Psoas muscle (tissue), 8 donors: ENCODE data around the gene PITPNB. TPM values are rescaled to one million over a fixed set of nuclear protein-coding genes. Genes with fewer than 3 reads are reported as not detected.

Source experiments
- ATAC-seq, 4 donors: fragments of 200-7000 bp; cut with Tn5 transposase; one replicate each; pipeline ENCODE4 v1.9.1; 2020; ENCODE audit warnings: moderate library complexity in 3 of 4, mild to moderate bottlenecking in 2 of 4
- DNase-seq, 2 donors: peaks; one replicate each; pipeline ENCODE4 v3.0.0-alpha.2; 2020
- H3K27ac ChIP-seq: fragments of 200-600 bp; one replicate; pipeline ENCODE4 v1.8.0; 2022
- H3K27me3 ChIP-seq, 3 donors: fragments of 200-600 bp in 1 of 3; one replicate each; pipeline versions ENCODE4 v1.6.1 to v1.8.0; 2013 to 2022; ENCODE audit warnings: low read length in 2 of 3, mild to moderate bottlenecking in 2 of 3, moderate library complexity in 1 of 3; ENCODE audit not compliant: insufficient read depth in 3 of 3
- H3K36me3 ChIP-seq, 2 donors: fragments of 200-600 bp in 1 of 2; one replicate each; pipeline versions ENCODE4 v1.6.1 to v1.8.0; 2013 to 2022; ENCODE audit warnings: low read depth in 1 of 2, mild to moderate bottlenecking in 1 of 2, moderate library complexity in 1 of 2; ENCODE audit not compliant: insufficient read depth in 1 of 2
- H3K4me1 ChIP-seq: fragments of 200-600 bp; one replicate; pipeline ENCODE4 v1.8.0; 2022
- H3K4me3 ChIP-seq: fragments of 200-600 bp; one replicate; pipeline ENCODE4 v1.8.0; 2022; ENCODE audit warnings: mild to moderate bottlenecking
- H3K9me3 ChIP-seq: fragments of 200-600 bp; one replicate; pipeline ENCODE4 v1.8.0; 2022
- WGBS, 3 donors: extraction: QIAGEN DNeasy Blood & Tissue Kit; methylation state at CpG; one replicate each; pipeline versions ENCODE4 v1.1.6 to v1.1.7; 2013; 5-methylcytosine and 5-hydroxymethylcytosine counted together
- intact Hi-C, 2 donors: fragments of 100-400 bp; cut with DNase I; formaldehyde crosslinking; loops; one replicate each; pipeline versions ENCODE4 v1.11.0 to v1.14.2; 2022
- polyA plus RNA-seq, 3 donors: library from polyadenylated mRNA; stranded (reverse); fragments of 200-250 nt; gene quantifications; one replicate each; pipeline ENCODE4 v1.2.3, GENCODE V29; 2013
- total RNA-seq, 4 donors: library from RNA; stranded (reverse); fragmentation: NEBNext Ultra II Directional in 2 of 4; extraction: Animal tissue kit (Norgen Biotek cat#: 25700) in 2 of 4; gene quantifications; one replicate each; pipeline versions ENCODE4 v1.2.1 to v1.2.4, GENCODE V29; 2021 to 2023
- TF ChIP-seq, protein P1 (sequence below): fragments of 200-600 bp; IDR thresholded peaks from one replicate; pipeline ENCODE4 v1.8.0; 2022; ENCODE audit warnings: antibody characterized with exemption
- donor health status: healthy with polysubstance abuse.
- donor health status: DM: no; HTN: no; CAD: no; lungs with moderate emphysema.
- donor health status: Bipolar disorder and iron deficiency.
- donor health status: healthy.
- donor health status: DM: yes; HTN: yes; CAD: no.
- donor health status: DM: no; HTN: no; CAD: no.
- donor health status: DM: no; HTN: no; CAD: no.
- donor health status: DM: yes; HTN: yes; CAD: no.

The PITPNB gene
- total and polyA plus RNA-seq, 7 donors: 14.8 to 54.5 (median 29.9) TPM

DNA sequence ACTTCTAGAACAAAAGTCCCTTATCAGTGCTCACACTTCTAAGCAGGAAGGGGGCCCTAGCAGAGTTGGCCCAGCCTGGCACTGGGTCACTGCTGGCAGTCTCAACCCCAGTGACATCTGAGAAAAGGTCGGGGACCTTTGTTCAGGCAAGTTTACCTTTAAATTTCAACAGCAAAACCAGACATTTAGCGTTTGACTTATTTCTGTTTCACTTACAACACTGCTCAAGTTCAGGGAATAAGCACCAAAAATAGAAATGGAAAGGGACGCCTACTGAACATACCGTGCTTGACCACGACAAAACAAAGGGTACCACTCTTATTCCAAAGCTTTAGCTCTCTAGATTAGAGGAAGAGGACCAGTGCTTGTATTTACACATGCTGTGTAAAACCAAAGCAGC, 26.2 kb downstream of the PITPNB start:
- DNase-seq (no peak), ATAC-seq (peak in 3 of 4 donors; percentile 45 to 60 (median 54))
- 33 to 55% (median 47%) methylated on average over 5 of the region's 5 CpGs for WGBS, 3 donors
- Histone ChIP-seq H3K36me3 (peaks cover 30 to 93% of the 10 kb centered on the region in 2 donors), H3K4me1 (peaks cover 11% of the 10 kb centered on the region), H3K4me3 (no peak overlapping the region), H3K27me3 (no peaks in the 10 kb centered on the region), H3K27ac (no peak overlapping the region), H3K9me3 (no peaks in the 10 kb centered on the region)
- intact Hi-C loops: loop anchor here in 1 of 2 donors (10.0 kb wide), 1 partner anchor 702 kb away; no protein-coding TSS in a partner anchor
- TF ChIP-seq, protein P1, sequence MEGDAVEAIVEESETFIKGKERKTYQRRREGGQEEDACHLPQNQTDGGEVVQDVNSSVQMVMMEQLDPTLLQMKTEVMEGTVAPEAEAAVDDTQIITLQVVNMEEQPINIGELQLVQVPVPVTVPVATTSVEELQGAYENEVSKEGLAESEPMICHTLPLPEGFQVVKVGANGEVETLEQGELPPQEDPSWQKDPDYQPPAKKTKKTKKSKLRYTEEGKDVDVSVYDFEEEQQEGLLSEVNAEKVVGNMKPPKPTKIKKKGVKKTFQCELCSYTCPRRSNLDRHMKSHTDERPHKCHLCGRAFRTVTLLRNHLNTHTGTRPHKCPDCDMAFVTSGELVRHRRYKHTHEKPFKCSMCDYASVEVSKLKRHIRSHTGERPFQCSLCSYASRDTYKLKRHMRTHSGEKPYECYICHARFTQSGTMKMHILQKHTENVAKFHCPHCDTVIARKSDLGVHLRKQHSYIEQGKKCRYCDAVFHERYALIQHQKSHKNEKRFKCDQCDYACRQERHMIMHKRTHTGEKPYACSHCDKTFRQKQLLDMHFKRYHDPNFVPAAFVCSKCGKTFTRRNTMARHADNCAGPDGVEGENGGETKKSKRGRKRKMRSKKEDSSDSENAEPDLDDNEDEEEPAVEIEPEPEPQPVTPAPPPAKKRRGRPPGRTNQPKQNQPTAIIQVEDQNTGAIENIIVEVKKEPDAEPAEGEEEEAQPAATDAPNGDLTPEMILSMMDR: no peak

DNA sequence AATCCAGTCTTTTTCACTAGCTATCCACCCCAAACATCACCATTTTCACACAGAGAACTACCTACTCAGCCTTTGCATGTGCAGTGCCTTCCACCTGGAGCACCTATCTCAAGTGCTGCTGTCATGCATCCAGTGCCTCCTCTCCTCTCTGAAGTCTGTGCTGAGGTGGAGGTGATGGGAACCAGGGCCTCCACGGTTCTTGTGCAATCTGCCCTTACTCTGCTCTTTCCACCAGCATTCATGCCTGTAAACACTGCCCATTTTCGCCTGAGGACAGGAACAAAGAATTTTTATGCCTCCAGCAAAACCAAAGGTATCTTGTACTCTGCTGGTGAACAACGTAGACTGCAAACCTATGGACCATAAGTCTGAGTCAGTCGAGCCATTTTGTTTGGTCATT, 27.0 kb downstream of the PITPNB start:
- Histone ChIP-seq H3K4me1 (peaks cover 13% of the 10 kb centered on the region), H3K9me3 (no peaks in the 10 kb centered on the region), H3K36me3 (peaks cover 30 to 89% of the 10 kb centered on the region in 2 donors), H3K4me3 (no peak overlapping the region), H3K27me3 (no peaks in the 10 kb centered on the region), H3K27ac (no peak overlapping the region)
- intact Hi-C loops: loop anchor here in 1 of 2 donors (10.0 kb wide), 1 partner anchor 703 kb away; no protein-coding TSS in a partner anchor
- WGBS, 3 donors: 91 to 96% (median 93%) methylated on average over 4 of the region's 4 CpGs
- no peak for DNase-seq
- peak in 1 of 4 donors; percentile 7 for ATAC-seq
- TF ChIP-seq, protein P1: no peak

DNA sequence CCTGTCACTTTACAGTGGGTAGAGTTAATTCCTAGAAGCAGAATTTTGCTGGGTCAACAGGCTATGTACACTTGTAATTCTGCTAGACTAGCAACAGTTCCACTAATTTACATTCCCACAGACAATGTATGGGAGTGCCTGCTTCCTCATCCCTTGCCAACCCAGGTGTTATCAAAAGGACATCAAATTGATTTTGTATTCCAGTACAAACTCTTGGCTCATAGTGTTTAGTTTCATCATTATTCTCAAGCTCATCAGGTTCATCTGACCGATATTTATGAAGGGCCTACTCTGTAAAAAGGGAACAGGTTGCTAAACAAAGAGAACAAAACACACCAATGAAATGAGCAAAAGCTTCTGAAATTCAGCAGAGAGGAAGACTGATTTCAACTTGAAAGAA, 30.7 kb downstream of the PITPNB start:
- Histone ChIP-seq H3K27me3 (no peaks in the 10 kb centered on the region), H3K9me3 (no peaks in the 10 kb centered on the region), H3K27ac (no peak overlapping the region), H3K36me3 (peaks cover 20 to 75% of the 10 kb centered on the region in 2 donors), H3K4me1 (peaks cover 23% of the 10 kb centered on the region), H3K4me3 (no peak overlapping the region)
- DNase-seq: no peak
- ATAC-seq: no peak
- 76 to 86% (median 85%) methylated on average over 1 of the region's 1 CpG for WGBS, 3 donors
- TF ChIP-seq, protein P1: no peak
- intact Hi-C loops: loop anchor here in 1 of 2 donors (10.0 kb wide), 1 partner anchor 706 kb away; no protein-coding TSS in a partner anchor

DNA sequence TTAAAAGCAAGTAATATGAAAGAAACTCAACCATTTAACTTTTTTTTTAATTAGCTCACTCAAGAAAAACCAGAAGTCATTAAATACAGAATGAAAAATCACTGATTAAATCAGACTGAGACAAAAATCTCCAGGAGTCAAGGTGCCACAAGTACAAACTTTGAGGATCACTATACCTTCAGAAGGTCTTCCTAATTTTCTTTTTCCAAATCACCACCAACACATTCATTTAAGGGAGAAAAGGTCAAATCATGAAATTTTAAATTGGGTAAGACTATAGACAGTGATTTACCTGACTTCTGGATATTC, 32.3 kb downstream of the PITPNB start:
- no peaks in the 10 kb centered on the region for H3K9me3 ChIP-seq
- intact Hi-C loops: loop anchor here (2.0 to 10.0 kb wide), 2 partner anchors 122 to 708 kb away; no protein-coding TSS in a partner anchor
- ATAC-seq: peak in 1 of 4 donors; percentile 15
- peaks cover 17% of the 10 kb centered on the region for H3K4me1 ChIP-seq
- TF ChIP-seq, protein P1: no peak
- no peaks in the 10 kb centered on the region for H3K27me3 ChIP-seq
- no peak overlapping the region for H3K4me3 ChIP-seq
- DNase-seq: no peak
- H3K36me3 ChIP-seq: peaks cover 20 to 67% of the 10 kb centered on the region in 2 donors
- no peak overlapping the region for H3K27ac ChIP-seq
